ENCODE data around the gene RNF213.
"Not testable (repeated sequence)": the region's sequence is repeated elsewhere in the genome, so short reads cannot be mapped to it uniquely, and the experiment has no call there.

The RNF213 gene

GRCh38 chr17:80323982-80324381, 63.3 kb downstream of the RNF213 start:
- DNase-seq, result no peak

- DNase-seq, result no peak
These were observed 66.9 kb downstream of the RNF213 start for GRCh38 chr17:80327518-80327917.

GRCh38 chr17:80328634-80329380, 68.2 kb downstream of the RNF213 start:
- DNase-seq, result no peak

- DNase-seq, result not testable (repeated sequence)
These were observed 68.8 kb downstream of the RNF213 start for GRCh38 chr17:80329421-80329820.

GRCh38 chr17:80330276-80330675, 69.6 kb downstream of the RNF213 start:
- DNase-seq, result no peak

GRCh38 chr17:80330938-80331337, 70.3 kb downstream of the RNF213 start:
- not testable (repeated sequence) for DNase-seq

- no peak for DNase-seq
These were observed 71.2 kb downstream of the RNF213 start for GRCh38 chr17:80331820-80332219.

- DNase-seq, result no peak
These were observed 76.7 kb downstream of the RNF213 start for GRCh38 chr17:80337195-80337895.

- no peak for DNase-seq
These were observed 78.5 kb downstream of the RNF213 start for GRCh38 chr17:80339118-80339517.

- DNase-seq, result no peak
These were observed 79.2 kb downstream of the RNF213 start for GRCh38 chr17:80339731-80340456.

GRCh38 chr17:80345321-80345720, 84.7 kb downstream of the RNF213 start:
- DNase-seq, result no peak

GRCh38 chr17:80345841-80346497, 85.3 kb downstream of the RNF213 start:
- DNase-seq, result no peak

- no peak for DNase-seq
These were observed 86.0 kb downstream of the RNF213 start for GRCh38 chr17:80346498-80347275.

- DNase-seq, result no peak
These were observed 86.9 kb downstream of the RNF213 start for GRCh38 chr17:80347536-80347935.

GRCh38 chr17:80347948-80348351, 87.3 kb downstream of the RNF213 start:
- DNase-seq, result no peak

GRCh38 chr17:80348551-80349150, 88.0 kb downstream of the RNF213 start:
- no peak for DNase-seq

GRCh38 chr17:80349151-80349651, 88.5 kb downstream of the RNF213 start:
- no peak for DNase-seq

GRCh38 chr17:80349751-80350150, 89.1 kb downstream of the RNF213 start:
- no peak for DNase-seq

GRCh38 chr17:80352216-80352895, 91.7 kb downstream of the RNF213 start:
- DNase-seq, result no peak

GRCh38 chr17:80352991-80353665, 92.5 kb downstream of the RNF213 start:
- no peak for DNase-seq

Measured in cerebellar nuclear complex (tissue), 1 donor.